C4-2B (cell line): ENCODE data around the gene KNG1.

Experiments used
- H3K27ac ChIP-seq: fragments of 450-650 bp; 2 replicates; pipeline ENCODE4 v1.5.1; 2017
- ZFX ChIP-seq: fragments of 450-650 bp; IDR thresholded peaks from 2 replicates; pipeline ENCODE4 v1.6.1; 2017
- TF ChIP-seq, protein P1 (sequence below): fragments of 450-650 bp; conservative IDR thresholded peaks from 2 replicates; pipeline ENCODE4 v1.5.1; 2017; ENCODE audit warnings: mild to moderate bottlenecking

KNG1 gene

DNA sequence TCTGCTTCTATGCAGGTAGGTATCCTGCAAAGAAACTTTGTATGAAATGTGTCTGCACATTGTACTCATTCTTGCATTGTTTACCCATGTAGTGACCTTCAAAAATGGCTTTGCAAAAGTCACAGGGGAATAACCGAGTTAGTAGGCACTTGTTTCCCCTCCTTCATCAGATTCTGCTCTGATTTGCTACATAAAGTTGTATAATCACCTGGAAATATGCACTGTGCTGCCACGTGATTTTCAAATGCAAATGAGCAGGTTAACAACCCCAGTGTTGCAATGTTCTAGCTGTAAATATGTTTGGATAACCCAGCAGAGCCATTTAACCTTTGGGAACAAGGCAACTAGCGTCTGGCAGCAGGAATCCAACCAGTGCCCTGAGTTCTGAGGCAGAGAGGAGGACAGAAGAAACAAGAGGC is at the start of gene KNG1:
Gene KNG1, plus strand, starts transcription at position 321 of the 419 bp plus-strand sequence. CDS start 184 bp downstream, outside the sequence.
- no peak within 1 kb of the TSS for H3K27ac ChIP-seq
- no peak for TF ChIP-seq ZFX
- TF ChIP-seq, protein P1, sequence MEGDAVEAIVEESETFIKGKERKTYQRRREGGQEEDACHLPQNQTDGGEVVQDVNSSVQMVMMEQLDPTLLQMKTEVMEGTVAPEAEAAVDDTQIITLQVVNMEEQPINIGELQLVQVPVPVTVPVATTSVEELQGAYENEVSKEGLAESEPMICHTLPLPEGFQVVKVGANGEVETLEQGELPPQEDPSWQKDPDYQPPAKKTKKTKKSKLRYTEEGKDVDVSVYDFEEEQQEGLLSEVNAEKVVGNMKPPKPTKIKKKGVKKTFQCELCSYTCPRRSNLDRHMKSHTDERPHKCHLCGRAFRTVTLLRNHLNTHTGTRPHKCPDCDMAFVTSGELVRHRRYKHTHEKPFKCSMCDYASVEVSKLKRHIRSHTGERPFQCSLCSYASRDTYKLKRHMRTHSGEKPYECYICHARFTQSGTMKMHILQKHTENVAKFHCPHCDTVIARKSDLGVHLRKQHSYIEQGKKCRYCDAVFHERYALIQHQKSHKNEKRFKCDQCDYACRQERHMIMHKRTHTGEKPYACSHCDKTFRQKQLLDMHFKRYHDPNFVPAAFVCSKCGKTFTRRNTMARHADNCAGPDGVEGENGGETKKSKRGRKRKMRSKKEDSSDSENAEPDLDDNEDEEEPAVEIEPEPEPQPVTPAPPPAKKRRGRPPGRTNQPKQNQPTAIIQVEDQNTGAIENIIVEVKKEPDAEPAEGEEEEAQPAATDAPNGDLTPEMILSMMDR: no peak

DNA sequence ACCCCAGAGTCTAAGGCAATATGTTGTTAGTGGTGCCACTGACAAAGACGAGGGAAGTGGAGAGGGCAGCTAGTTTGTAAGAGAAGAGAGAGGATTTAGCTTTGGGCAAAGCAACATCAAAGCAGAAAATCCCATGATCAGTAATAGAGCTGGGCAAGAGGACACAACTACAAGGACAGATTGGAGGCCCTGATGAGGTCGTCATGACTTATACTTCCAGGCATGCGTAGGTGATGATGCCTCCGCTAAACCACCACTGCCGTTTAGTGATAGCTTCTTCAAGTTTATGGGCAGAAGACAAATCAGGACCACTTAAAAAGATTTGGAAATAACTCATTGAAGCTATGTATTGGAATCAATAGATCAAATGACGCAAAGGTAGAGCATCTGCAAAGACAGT is 48.7 kb upstream of the KNG1 start:
- TF ChIP-seq, protein P1: no peak
- H3K27ac ChIP-seq: no peak overlapping the region

DNA sequence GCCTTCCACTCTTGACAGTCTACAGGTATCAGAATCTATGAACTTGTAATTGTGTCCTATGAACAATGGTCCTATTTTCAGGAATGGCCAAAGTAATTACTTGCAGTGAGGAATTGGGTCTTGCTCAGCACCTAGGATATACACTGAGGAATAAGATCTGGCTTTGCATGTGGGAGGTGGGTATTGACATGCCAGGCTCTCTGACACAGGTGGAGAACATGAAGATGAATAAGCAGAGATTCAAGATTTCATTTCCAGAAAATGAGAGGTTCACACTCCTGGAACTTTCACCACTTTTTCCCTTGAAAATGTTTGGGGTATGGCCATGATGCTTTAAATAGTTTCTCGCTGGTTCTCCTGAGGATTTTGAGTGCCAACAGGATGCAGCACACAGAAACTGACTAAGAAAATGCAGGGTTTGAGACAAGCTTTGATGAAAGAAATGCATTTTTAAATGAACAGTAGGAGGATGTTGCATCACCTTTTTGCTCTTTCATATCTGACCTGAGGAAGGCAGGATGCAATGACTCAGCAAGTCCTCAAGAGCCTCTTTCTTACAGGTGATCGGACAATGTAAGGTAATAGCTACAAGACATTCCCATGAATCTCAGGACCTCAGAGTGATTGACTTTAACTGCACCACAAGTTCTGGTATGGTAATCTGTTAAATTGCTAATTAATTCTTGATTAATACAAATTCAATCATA is 47.6 kb upstream of the KNG1 start:
- TF ChIP-seq ZFX: no peak
- H3K27ac ChIP-seq: no peak overlapping the region

DNA sequence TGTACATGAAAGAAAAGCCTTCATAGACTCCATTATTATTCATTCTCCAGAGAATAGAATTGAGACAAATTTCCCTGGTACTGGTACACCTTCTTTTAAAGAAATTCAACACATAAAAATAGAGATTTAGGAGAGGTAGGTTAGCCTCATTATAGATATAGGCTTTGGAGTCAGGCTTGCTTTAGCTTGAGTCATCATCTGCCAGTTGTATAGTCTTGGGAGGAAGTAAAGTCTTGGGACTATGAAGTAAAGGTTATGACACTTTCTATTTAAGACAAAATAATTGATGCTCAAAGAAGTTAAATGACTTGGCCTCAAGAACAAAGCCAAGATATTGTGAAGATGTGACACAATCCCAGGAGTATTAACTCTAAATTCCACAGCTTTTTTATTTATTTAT is 47.0 kb upstream of the KNG1 start:
- H3K27ac ChIP-seq: no peak overlapping the region
- TF ChIP-seq, protein P1: no peak
- TF ChIP-seq ZFX: no peak

DNA sequence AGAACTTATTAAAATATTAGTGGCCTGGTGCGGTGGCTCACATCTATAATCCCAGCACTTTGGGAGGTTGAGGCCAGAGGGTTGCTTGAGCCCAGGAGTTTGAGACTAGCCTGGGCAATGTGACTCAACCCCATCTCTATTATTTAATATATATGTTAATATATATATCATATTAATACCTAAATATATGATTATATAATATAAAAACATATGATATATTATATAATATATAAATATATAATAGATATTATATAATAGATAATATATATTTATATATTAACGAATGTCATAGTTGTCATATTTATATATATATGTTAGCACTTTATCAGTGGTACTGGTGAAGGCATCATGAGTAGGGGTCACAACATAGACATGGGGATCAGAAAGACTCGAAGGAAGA is 46.1 kb upstream of the KNG1 start:
- TF ChIP-seq ZFX: no peak
- TF ChIP-seq, protein P1: no peak
- H3K27ac ChIP-seq: no peak overlapping the region

DNA sequence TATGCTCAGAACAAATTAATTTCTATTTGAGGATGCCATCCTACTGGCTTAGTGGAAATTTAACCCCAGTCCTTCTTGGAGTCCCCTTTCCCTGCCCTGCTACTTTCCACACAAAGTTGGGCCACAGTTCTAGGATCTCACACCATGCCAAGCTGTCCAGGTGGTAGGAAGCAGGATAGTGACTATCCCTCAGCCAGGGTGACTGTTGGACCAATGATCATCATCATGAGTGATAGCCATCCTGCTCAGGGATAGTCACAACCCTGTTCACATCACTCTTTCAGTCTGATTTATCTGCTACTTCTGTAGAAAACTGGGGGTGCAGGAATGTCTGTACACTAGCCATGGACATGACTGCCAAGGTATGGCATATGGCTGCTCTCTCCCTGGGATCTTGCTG is 38.6 kb upstream of the KNG1 start:
- H3K27ac ChIP-seq: no peak overlapping the region
- TF ChIP-seq, protein P1: no peak
- TF ChIP-seq ZFX: no peak

DNA sequence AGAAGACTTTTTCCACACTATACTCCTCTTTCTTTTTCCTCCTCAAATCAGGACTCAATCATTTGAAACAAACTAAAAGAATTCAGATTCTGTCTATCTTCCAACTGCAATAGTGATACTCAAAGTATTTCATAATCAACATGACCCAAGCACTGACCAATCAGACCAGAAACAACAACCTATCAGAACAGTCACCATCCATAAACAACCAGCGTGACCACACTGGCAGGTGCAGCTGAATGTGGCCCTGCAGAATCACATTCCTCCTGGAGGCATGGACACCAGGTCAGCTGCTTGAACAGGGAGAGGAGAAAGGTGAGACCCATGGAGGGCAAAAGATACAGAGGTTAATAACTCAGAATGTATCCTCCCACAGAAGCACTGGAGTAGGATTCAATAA is 38.0 kb upstream of the KNG1 start:
- TF ChIP-seq ZFX: no peak
- TF ChIP-seq, protein P1: no peak
- H3K27ac ChIP-seq: no peak overlapping the region

DNA sequence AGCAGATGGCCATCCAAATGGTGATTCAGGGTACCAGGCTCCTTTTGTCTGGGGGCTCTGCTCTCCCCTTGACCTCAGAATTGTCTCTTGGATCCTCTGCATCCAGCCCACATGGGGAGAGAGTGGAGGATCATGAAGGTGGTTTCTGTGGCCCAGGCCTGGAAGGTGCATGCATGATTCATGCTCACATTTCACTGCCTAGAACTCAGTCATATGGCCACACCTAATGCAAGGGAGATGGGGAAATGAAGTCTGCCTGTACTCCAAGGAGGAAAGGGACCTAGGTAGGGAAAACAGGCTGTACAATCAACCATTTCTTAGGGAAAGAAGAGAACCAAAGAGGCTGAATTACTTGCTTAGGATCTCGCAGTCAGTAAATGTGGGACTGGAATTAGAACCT is 36.3 kb upstream of the KNG1 start:
- H3K27ac ChIP-seq: no peak overlapping the region
- TF ChIP-seq ZFX: no peak
- TF ChIP-seq, protein P1: no peak
